H1 (cell line): ENCODE data around the gene KLF14. TPM values are rescaled to one million over a fixed set of nuclear protein-coding genes. Genes with fewer than 3 reads are reported as not detected.
"Not testable (repeated sequence)": the region's sequence is repeated elsewhere in the genome, so short reads cannot be mapped to it uniquely, and the experiment has no call there.

Experiments used
- CTCF ChIA-PET: fragments of 300-600 bp; sonication (Branson Sonifier 250); formaldehyde crosslinking; loops from one replicate; lab custom pipeline; 2021; ENCODE audit not compliant: partially characterized antibody; lab: Charles Lee
- POLR2A ChIA-PET: fragments of 300-600 bp; sonication (Branson Sonifier 250); formaldehyde crosslinking; loops from one replicate; lab custom pipeline; 2021; ENCODE audit warnings: inconsistent platforms; ENCODE audit not compliant: partially characterized antibody; lab: Charles Lee
- DNase-seq, 2 experiments: peaks; one replicate each; pipeline versions ENCODE4 v3.0.0 to v3.0.0-alpha.2; 2010 to 2022; ENCODE audit warnings: low spot score in 2 of 2, low read depth in 1 of 2, mixed read lengths in 1 of 2
- FAIRE-seq: peaks from 2 replicates; lab custom pipeline; 2011; peaks lifted over from hg19 to GRCh38; lab: Jason Lieb, UNC
- H2AFZ ChIP-seq: 2 replicates; pipeline ENCODE4 v1.8.1; 2012; ENCODE audit warnings: low read length, inconsistent platforms
- H2AK5ac ChIP-seq: 2 replicates; pipeline ENCODE4 v1.6.1; 2013; ENCODE audit warnings: low read depth, low read length
- H2BK120ac ChIP-seq: replicated peaks from 2 replicates; pipeline ENCODE3; 2013; ENCODE audit warnings: low read depth, low read length, inconsistent platforms
- H2BK12ac ChIP-seq: 2 replicates; pipeline ENCODE4 v1.6.1; 2013; ENCODE audit warnings: low read depth, low read length
- H2BK15ac ChIP-seq: 2 replicates; pipeline ENCODE4 v1.6.1; 2013; ENCODE audit warnings: low read length
- H2BK20ac ChIP-seq: 2 replicates; pipeline ENCODE4 v1.6.1; 2013; ENCODE audit warnings: low read length
- H2BK5ac ChIP-seq: 2 replicates; pipeline ENCODE4 v1.6.1; 2013; ENCODE audit warnings: low read depth, low read length
- H3K14ac ChIP-seq: 2 replicates; pipeline ENCODE4 v1.6.1; 2013; ENCODE audit warnings: inconsistent platforms; ENCODE audit not compliant: insufficient read length
- H3K18ac ChIP-seq: 2 replicates; pipeline ENCODE4 v1.6.1; 2013; ENCODE audit warnings: low read length; ENCODE audit errors: extremely low read depth
- H3K23ac ChIP-seq: 2 replicates; pipeline ENCODE4 v1.6.1; 2013; ENCODE audit warnings: inconsistent platforms; ENCODE audit not compliant: insufficient read length
- H3K23me2 ChIP-seq: 2 replicates; pipeline ENCODE4 v1.6.1; 2013; ENCODE audit warnings: low read depth, low read length
- H3K27ac ChIP-seq: 2 replicates; pipeline ENCODE4 v1.6.1; 2011; ENCODE audit warnings: low read depth, low read length, inconsistent platforms
- H3K27me3 ChIP-seq, 4 experiments: replicated peaks in 1 of 4; 1 replicate in 1 of 4; 2 replicates in 3 of 4; pipeline versions ENCODE4 v1.6.1 to v1.8.1; 2011 to 2013; ENCODE audit warnings: low read length in 3 of 4, mild to moderate bottlenecking in 3 of 4, inconsistent platforms in 2 of 4, mixed read lengths in 2 of 4, moderate library complexity in 1 of 4; ENCODE audit not compliant: control insufficient read depth in 3 of 4, insufficient read depth in 3 of 4; ENCODE audit errors: extremely low read depth in 1 of 4
- H3K36me3 ChIP-seq, 4 experiments: 2 replicates each; pipeline versions ENCODE4 v1.6.1 to v1.8.1; 2011 to 2013; ENCODE audit warnings: mild to moderate bottlenecking in 4 of 4, low read length in 3 of 4, moderate library complexity in 2 of 4, control low read depth in 1 of 4, inconsistent platforms in 1 of 4; ENCODE audit not compliant: insufficient read depth in 4 of 4, control insufficient read depth in 2 of 4
- H3K4ac ChIP-seq: replicated peaks from 2 replicates; pipeline ENCODE3; 2013; ENCODE audit warnings: low read length, low read depth, mixed read lengths, inconsistent platforms; ENCODE audit not compliant: insufficient read length
- H3K4me1 ChIP-seq, 4 experiments: replicated peaks in 1 of 4; 1 replicate in 1 of 4; 2 replicates in 3 of 4; pipeline versions ENCODE4 v1.6.1 to v1.8.1; 2011 to 2013; ENCODE audit warnings: low read length in 3 of 4, inconsistent platforms in 2 of 4, mixed read lengths in 1 of 4; ENCODE audit not compliant: insufficient read depth in 4 of 4, control insufficient read depth in 3 of 4
- H3K4me2 ChIP-seq, 2 experiments: 2 replicates each; pipeline versions ENCODE4 v1.6.1 to v1.8.1; 2011 to 2013; ENCODE audit warnings: low read depth in 2 of 2, low read length in 2 of 2, control low read depth in 1 of 2, inconsistent platforms in 1 of 2, mild to moderate bottlenecking in 1 of 2; ENCODE audit not compliant: insufficient read depth in 1 of 2
- H3K4me3 ChIP-seq, 4 experiments: fragments of 200-600, 300-600 bp in 1 of 4; sonication (generic), shearing (Covaris generic), sonication (Bioruptor Twin) in 1 of 4; 2 replicates each; pipeline versions ENCODE4 v1.5.1 to v1.8.1; 2011 to 2016; ENCODE audit warnings: low read length in 4 of 4, low read depth in 3 of 4, control low read depth in 2 of 4, inconsistent platforms in 2 of 4, mild to moderate bottlenecking in 2 of 4, mixed read lengths in 1 of 4, moderate library complexity in 1 of 4; ENCODE audit not compliant: insufficient read depth in 2 of 4; ENCODE audit errors: extremely low read depth in 1 of 4
- H3K56ac ChIP-seq: replicated peaks from 2 replicates; pipeline ENCODE3; 2013; ENCODE audit warnings: low read depth, mild to moderate bottlenecking, mixed read lengths, low read length, inconsistent platforms; ENCODE audit not compliant: insufficient read length
- H3K79me1 ChIP-seq: 2 replicates; pipeline ENCODE4 v1.6.1; 2013; ENCODE audit warnings: low read depth, low read length, control low read depth
- H3K79me2 ChIP-seq, 2 experiments: 2 replicates each; pipeline versions ENCODE4 v1.6.1 to v1.8.1; 2012 to 2013; ENCODE audit warnings: low read length in 2 of 2, mild to moderate bottlenecking in 2 of 2, inconsistent platforms in 1 of 2; ENCODE audit not compliant: insufficient read depth in 2 of 2, control insufficient read depth in 1 of 2
- H3K9ac ChIP-seq, 4 experiments: replicated peaks in 1 of 4; 1 replicate in 1 of 4; 2 replicates in 3 of 4; pipeline versions ENCODE4 v1.6.1 to v1.8.1; 2011 to 2013; ENCODE audit warnings: low read depth in 3 of 4, low read length in 3 of 4, control low read depth in 2 of 4, mild to moderate bottlenecking in 2 of 4, moderate library complexity in 2 of 4, inconsistent platforms in 1 of 4; ENCODE audit errors: extremely low read depth in 1 of 4
- H3K9me3 ChIP-seq, 2 experiments: 2 replicates each; pipeline versions ENCODE4 v1.6.1 to v1.8.1; 2012 to 2013; ENCODE audit warnings: mild to moderate bottlenecking in 2 of 2, moderate library complexity in 2 of 2, control low read depth in 1 of 2, inconsistent platforms in 1 of 2, low read depth in 1 of 2, low read length in 1 of 2, mixed read lengths in 1 of 2; ENCODE audit not compliant: insufficient read depth in 2 of 2
- H4K20me1 ChIP-seq, 2 experiments: replicated peaks in 1 of 2; 2 replicates each; pipeline versions ENCODE3 to v1.8.1; 2011 to 2013; ENCODE audit warnings: inconsistent platforms in 2 of 2, low read length in 2 of 2, mild to moderate bottlenecking in 1 of 2; ENCODE audit not compliant: insufficient read depth in 2 of 2, control insufficient read depth in 1 of 2
- H4K5ac ChIP-seq: 2 replicates; pipeline ENCODE4 v1.6.1; 2013; ENCODE audit warnings: low read length, low read depth, mixed read lengths, inconsistent platforms; ENCODE audit not compliant: insufficient read length
- H4K8ac ChIP-seq: 2 replicates; pipeline ENCODE4 v1.8.0; 2013; ENCODE audit warnings: mild to moderate bottlenecking, moderate library complexity, low read length, inconsistent platforms; ENCODE audit not compliant: insufficient read depth; ENCODE audit errors: extremely low read depth
- H4K91ac ChIP-seq: replicated peaks from 2 replicates; pipeline ENCODE3; 2013; ENCODE audit warnings: low read length, mixed read lengths, inconsistent platforms; ENCODE audit not compliant: insufficient read length
- WGBS, 2 experiments: shearing (Covaris generic) in 1 of 2; methylation state at CpG; one replicate each; pipeline versions ENCODE4 v1.1.6 to v1.1.7; 2013 to 2015; ENCODE audit warnings: low lambda C conversion rate in 2 of 2, mixed read lengths in 2 of 2, inconsistent platforms in 1 of 2, low coverage in 1 of 2, missing lambda C conversion rate in 1 of 2; ENCODE audit not compliant: insufficient replicate concordance in 2 of 2, insufficient coverage in 1 of 2, insufficient read length in 1 of 2; ENCODE audit errors: extremely low coverage in 1 of 2, missing lambda C conversion rate in 1 of 2; 5-methylcytosine and 5-hydroxymethylcytosine counted together
- polyA plus RNA-seq, 7 experiments: library from polyadenylated mRNA; depleted of rRNA in 3 of 7; stranded (reverse) in 5 of 7; unstranded in 2 of 7; fragments of >200 nt in 5 of 7; fragments of 200-250 nt in 2 of 7; gene quantifications; 1 replicate in 5 of 7; 2 replicates in 1 of 7; 4 replicates in 1 of 7; pipeline versions ENCODE4 v1.2.1 to v1.2.3, GENCODE V29; 2011 to 2013; ENCODE audit warnings: missing spikeins in 2 of 7, mixed read lengths in 2 of 7
- total RNA-seq: library from RNA; stranded (reverse); fragmentation: NEBNext Ultra II Directional; extraction: Animal tissue kit (Norgen Biotek cat#: 25700); gene quantifications from 2 replicates; pipeline ENCODE4 v1.2.1, GENCODE V29; 2021

KLF14 gene
- total and polyA plus RNA-seq, 2 of the 8 experiments (the other 6 are each of a cell fraction or from before 2014, with no cell fraction given): 0.02 TPM; not detected in 1

GRCh38 chr7:130692396-130692795 lies 41.6 kb downstream of the KLF14 start:
- H4K8ac ChIP-seq, H3K27me3 ChIP-seq, H3K4me1 ChIP-seq, H4K20me1 ChIP-seq, H4K91ac ChIP-seq, H2BK12ac ChIP-seq, H2BK120ac ChIP-seq, H3K4ac ChIP-seq, H2BK5ac ChIP-seq, H3K23me2 ChIP-seq, H4K5ac ChIP-seq, FAIRE-seq, H3K14ac ChIP-seq, DNase-seq, H3K27ac ChIP-seq, H3K18ac ChIP-seq, H3K4me3 ChIP-seq, H3K4me2 ChIP-seq, H2BK20ac ChIP-seq, POLR2A ChIA-PET, H2BK15ac ChIP-seq, H3K23ac ChIP-seq, H3K79me1 ChIP-seq, H3K9ac ChIP-seq, H3K56ac ChIP-seq, H3K36me3 ChIP-seq, H2AFZ ChIP-seq, H3K79me2 ChIP-seq, H2AK5ac ChIP-seq: not testable (repeated sequence)
- H3K9me3 ChIP-seq: peaks cover 18 to 20% of the 10 kb centered on the region in 2 experiments; a peak in 3 of 4 replicates
- WGBS, 2 experiments: 76% methylated on average over 1 of the region's 1 CpG; no CpG with 5 or more reads in 1 of the 2 experiments
- CTCF ChIA-PET: interaction anchor here (1.1 kb wide), 1 partner anchor 181 kb away, joined by 3 read pairs; no protein-coding TSS in a partner anchor
